A549 treated with RU486 at 1 μM for 4 hours (cell line): ENCODE data around the gene SAMD4B. TPM values are rescaled to one million over a fixed set of nuclear protein-coding genes. Genes with fewer than 3 reads are reported as not detected.

Experiments used
- total RNA-seq: library from RNA; stranded (reverse); fragments of 200-300 nt; extraction: Qiagen RNA extraction; gene quantifications from 5 replicates; pipeline ENCODE4 v1.2.3, GENCODE V29; 2022; ENCODE audit warnings: low read depth

The SAMD4B gene, protein sequence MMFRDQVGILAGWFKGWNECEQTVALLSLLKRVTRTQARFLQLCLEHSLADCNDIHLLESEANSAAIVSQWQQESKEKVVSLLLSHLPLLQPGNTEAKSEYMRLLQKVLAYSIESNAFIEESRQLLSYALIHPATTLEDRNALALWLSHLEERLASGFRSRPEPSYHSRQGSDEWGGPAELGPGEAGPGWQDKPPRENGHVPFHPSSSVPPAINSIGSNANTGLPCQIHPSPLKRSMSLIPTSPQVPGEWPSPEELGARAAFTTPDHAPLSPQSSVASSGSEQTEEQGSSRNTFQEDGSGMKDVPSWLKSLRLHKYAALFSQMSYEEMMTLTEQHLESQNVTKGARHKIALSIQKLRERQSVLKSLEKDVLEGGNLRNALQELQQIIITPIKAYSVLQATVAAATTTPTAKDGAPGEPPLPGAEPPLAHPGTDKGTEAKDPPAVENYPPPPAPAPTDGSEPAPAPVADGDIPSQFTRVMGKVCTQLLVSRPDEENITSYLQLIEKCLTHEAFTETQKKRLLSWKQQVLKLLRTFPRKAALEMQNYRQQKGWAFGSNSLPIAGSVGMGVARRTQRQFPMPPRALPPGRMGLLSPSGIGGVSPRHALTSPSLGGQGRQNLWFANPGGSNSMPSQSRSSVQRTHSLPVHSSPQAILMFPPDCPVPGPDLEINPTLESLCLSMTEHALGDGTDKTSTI
- 108 to 185 TPM (median 171 TPM) in 5 replicates for total RNA-seq

DNA sequence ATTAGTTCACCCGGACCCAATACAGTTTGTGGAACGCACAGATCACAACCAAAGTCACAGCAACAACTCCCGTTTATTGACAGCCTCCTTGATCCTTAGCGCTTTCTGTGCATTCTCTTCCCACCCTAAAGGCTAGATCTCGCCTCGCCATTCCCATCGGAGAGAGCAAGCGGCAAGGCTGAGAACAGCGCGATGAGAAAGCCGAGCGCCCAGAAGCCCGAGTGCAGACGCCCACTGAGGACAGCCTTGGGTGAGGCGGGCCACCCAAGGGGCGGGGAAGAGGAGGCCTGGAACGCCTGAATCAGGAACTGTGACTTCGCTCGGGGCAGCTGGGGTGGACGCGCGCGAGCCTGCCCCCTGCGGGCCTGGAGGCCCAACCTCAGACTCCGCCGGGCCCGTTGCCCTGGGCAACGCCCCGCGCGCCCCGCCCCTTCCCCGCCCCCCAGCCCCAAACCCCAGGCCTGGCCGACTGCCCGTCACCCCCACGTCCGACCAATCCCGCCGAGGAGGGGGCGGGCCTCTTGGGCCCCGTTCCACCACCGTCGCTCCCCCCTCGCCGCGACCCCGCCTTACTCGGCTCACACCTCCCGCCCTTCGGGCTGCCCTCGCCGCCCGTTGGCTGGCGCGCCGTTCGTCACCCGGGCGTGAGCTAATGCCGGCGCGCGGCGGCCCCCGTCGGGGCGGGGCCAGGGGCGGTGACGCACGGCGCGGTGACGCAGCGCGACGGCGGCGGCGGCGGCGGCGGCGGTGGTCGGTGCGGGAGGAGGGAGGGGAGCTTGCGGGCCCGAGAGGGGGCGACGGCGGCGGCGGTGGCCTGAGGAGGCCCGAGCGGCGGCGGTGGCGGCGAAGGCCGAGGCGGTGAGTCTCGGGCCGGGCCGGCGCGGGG lies at the start of gene SAMD4B:
TSS of gene SAMD4B (plus strand) at position 703 of the 886 bp plus-strand sequence. CDS start 14,473 bp downstream, outside the sequence.

DNA sequence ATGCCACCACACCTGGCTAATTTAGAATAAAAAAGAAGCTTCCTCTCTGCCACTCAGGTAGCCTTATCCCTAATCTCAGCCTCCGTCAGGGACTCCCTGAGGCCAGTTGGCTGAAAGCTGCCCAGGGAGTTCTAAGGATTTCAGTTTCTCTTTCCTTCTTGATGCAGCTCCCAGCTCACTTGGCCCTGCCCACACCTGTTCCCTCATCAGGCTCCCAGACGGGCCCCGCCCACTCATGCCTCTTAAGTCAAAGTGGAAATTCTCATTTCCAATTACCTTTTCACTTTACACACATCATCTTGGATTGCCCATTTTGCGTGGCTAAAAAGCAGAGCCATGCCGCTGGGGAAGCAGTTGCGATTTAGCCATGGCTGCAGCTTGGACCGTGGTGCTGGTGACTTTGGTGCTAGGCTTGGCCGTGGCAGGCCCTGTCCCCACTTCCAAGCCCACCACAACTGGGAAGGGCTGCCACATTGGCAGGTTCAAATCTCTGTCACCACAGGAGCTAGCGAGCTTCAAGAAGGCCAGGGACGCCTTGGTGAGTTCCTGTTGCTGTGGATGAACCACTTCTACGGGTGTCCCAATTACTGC lies 46.1 kb upstream of the SAMD4B start, which contains the start of gene IFNL1:
TSS of gene IFNL1 (plus strand) at position 353 of the 591 bp plus-strand sequence. CDS start at position 368, 15 bp downstream.

DNA sequence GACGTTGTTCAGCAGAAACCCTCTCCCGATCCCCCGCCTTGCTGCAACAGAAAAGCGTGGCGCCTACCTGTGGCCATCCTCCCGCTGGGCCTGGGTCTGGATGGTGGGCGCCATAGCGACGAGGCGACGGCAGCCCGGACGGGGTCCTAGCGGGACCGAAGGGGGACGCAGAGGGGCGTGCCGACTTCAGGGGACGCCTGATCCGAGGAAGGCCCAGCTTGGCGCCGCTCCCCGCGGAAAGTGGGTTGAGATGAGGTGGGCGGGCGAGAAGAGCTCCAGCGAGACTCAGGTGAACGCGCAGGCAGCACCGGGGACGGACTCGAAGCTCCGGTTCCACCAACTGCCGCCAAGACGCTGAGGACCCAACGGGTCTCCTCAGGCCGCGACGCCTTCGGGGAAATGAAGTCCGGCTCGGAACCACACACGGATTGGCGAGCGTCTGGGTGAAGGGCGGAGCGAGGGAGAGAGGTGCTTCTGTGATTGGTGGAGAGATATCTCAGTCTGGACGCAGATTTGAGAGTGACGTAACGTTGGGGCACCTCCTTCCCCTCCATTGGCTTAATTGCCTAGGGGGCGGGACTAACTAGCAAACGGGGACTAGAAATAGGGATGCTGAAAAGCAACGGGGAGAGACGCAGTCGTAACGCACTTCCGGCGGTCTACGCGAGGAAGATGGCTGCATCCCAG lies 48.7 kb downstream of the SAMD4B start, which contains the start of the genes MED29 and PAF1:
TSS of gene MED29 (plus strand) at position 628 of the 687 bp plus-strand sequence. CDS start at position 673, 45 bp downstream.
TSS of gene PAF1 (minus strand) at position 356 of the 687 bp plus-strand sequence. CDS start at position 114, 242 bp downstream.

DNA sequence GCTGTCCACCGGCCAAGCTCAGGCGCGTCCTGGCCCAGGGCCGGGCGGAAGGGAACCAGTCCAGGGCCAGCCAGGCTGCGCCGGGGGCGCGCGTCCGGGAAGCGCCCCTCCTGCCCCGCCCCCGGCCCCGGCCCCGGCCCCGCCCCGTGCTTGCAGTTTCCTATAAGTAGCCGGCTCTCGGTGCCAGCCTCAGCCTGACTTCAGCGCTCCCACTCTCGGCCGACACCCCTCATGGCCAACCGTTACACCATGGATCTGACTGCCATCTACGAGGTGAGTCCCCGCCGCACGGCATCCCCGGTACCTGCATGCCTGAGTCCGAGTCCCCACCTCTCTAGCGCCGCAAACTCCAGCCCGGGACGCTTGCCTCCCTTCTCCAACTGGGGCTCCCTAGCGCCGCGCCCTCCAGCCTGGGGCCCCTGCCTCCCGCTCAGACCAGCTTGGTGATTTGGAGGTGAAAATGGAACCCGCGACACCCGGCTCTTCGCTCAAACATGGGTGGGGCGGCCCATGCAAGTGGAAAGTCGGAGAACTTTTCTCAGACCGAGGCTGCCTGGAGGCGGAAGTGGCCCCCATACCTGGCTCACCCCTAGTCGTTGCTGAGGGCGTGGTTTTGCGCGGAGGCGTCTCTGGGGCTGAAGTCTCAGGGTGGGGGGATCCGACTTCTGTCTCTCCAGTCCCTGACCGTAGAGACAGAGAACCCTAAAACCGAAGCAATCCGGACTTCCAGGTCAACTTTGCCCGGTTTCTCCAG lies 64.6 kb downstream of the SAMD4B start, which contains the start of gene ZFP36:
TSS of gene ZFP36 (plus strand) at position 192 of the 754 bp plus-strand sequence. CDS start at position 250, 58 bp downstream.

DNA sequence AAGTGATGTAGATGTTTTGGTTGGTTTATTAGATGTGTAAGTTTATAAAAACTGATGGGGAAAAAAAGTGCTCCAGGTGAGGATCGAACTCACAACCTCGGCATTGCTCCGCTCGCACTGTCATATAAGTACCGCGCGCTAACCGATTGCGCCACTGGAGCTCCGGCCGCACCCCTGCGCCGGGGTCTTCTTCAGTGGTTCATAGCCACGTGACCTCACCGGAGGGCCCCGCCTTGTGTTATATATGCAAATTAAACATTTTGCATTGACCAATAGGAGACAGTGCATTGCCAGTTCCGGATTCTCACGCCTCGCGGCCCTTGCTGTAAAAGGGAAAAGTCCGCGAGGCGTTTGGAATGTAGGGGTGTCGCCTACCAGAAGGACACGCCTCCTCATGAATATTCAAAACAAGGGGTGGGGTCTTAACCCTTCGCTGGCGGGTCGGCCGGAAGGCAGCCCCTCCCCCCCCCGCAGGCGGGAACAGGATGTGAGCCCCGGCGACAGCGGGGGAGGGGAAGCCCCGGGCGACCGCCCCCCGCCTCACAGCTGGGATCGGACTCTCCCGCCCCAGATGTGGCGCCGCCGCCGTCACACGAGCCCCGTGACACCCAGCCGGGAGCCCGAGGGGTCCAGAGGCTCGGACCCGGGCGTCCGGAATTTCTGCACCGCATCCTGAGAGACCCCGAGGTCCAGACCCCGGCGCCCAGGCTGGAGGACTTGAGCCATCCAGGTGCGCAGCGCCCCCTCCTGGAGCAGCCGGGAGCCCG lies 70.1 kb downstream of the SAMD4B start, which contains the start of gene PLEKHG2:
TSS of gene PLEKHG2 (plus strand) at position 570 of the 767 bp plus-strand sequence. CDS start 1,418 bp downstream, outside the sequence.

Other genes starting within 250 kb of the SAMD4B start
- 84.6 to 124 TPM (median 114 TPM) in 5 replicates for gene PAK4, start 216.6 kb upstream of the SAMD4B start, total RNA-seq
- gene NCCRP1, start 145.5 kb upstream of the SAMD4B start, total RNA-seq = 1.1 to 1.7 TPM (median 1.5 TPM) in 5 replicates
- not detected in 5 replicates for gene SYCN, start 138.2 kb upstream of the SAMD4B start, total RNA-seq
- not detected in 5 replicates for gene IFNL3, start 97.4 kb upstream of the SAMD4B start, total RNA-seq
- gene IFNL4, start 93.6 kb upstream of the SAMD4B start, total RNA-seq = not detected in 5 replicates
- gene IFNL2, start 74.0 kb upstream of the SAMD4B start, total RNA-seq = not detected in 5 replicates
- gene IFNL1, start 46.0 kb upstream of the SAMD4B start, total RNA-seq = 0.23 to 0.28 TPM in 2 of 5 replicates, not detected in the others
- 8.1 to 13.5 TPM (median 12.4 TPM) in 5 replicates for gene LRFN1, start 21.6 kb upstream of the SAMD4B start, total RNA-seq
- gene GMFG, start 6.4 kb upstream of the SAMD4B start, total RNA-seq = 0.66 to 0.81 TPM (median 0.67 TPM) in 3 of 5 replicates, not detected in the others
- gene PAF1, start 48.7 kb downstream of the SAMD4B start, total RNA-seq = 67.3 to 78.0 TPM (median 73.7 TPM) in 5 replicates
- 59.2 to 65.9 TPM (median 63.2 TPM) in 5 replicates for gene MED29, start 49.0 kb downstream of the SAMD4B start, total RNA-seq
- gene ZFP36, start 64.4 kb downstream of the SAMD4B start, total RNA-seq = 57.1 to 99.4 TPM (median 73.3 TPM) in 5 replicates
- gene PLEKHG2, start 70.2 kb downstream of the SAMD4B start, total RNA-seq = 38.2 to 63.9 TPM (median 46.0 TPM) in 5 replicates
- 6,019 to 7,343 TPM (median 7,191 TPM) in 5 replicates for gene RPS16, start 93.5 kb downstream of the SAMD4B start, total RNA-seq
- 166 to 195 TPM (median 192 TPM) in 5 replicates for gene SUPT5H, start 103.2 kb downstream of the SAMD4B start, total RNA-seq
- 173 to 236 TPM (median 217 TPM) in 5 replicates for gene TIMM50, start 138.4 kb downstream of the SAMD4B start, total RNA-seq
- 6.3 to 11.9 TPM (median 11.1 TPM) in 5 replicates for gene DLL3, start 156.5 kb downstream of the SAMD4B start, total RNA-seq
- gene SELENOV, start 172.7 kb downstream of the SAMD4B start, total RNA-seq = not detected in 5 replicates
- 8.0 to 10.9 TPM (median 9.2 TPM) in 5 replicates for gene EID2B, start 190.4 kb downstream of the SAMD4B start, total RNA-seq
- 27.0 to 55.8 TPM (median 49.7 TPM) in 5 replicates for gene EID2, start 197.7 kb downstream of the SAMD4B start, total RNA-seq